GM12872 (cell line): ENCODE results near the gene ARIH1.

Experiments
- CTCF ChIP-seq: IDR thresholded peaks from 3 replicates; pipeline ENCODE4 v1.5.1; 2011; ENCODE audit warnings: low read depth, mild to moderate bottlenecking, low read length, moderate library complexity; ENCODE audit not compliant: insufficient read depth

Gene ARIH1

GRCh38 chr15:72488558-72488957 lies 14.4 kb downstream of the ARIH1 start:
- no peak for TF ChIP-seq CTCF

GRCh38 chr15:72489943-72490554 lies 15.9 kb downstream of the ARIH1 start:
- no peak for TF ChIP-seq CTCF

GRCh38 chr15:72491768-72492167 lies 17.6 kb downstream of the ARIH1 start:
- no peak for TF ChIP-seq CTCF

GRCh38 chr15:72492733-72493132 lies 18.6 kb downstream of the ARIH1 start:
- TF ChIP-seq CTCF: no peak

- TF ChIP-seq CTCF: no peak
These were observed 19.1 kb downstream of the ARIH1 start for GRCh38 chr15:72493220-72493619.

GRCh38 chr15:72495007-72495406 lies 20.9 kb downstream of the ARIH1 start:
- TF ChIP-seq CTCF: no peak

- TF ChIP-seq CTCF: no peak
These were observed 22.7 kb downstream of the ARIH1 start for GRCh38 chr15:72496783-72497182.
